Caco-2 (cell line): ENCODE data around the gene TMX1. TPM values are rescaled to one million over a fixed set of nuclear protein-coding genes. Genes with fewer than 3 reads are reported as not detected.

Experiments used
- BruUV-seq: library from RNA; stranded (reverse); fragments of 400-500 nt; replicated peaks from 2 replicates; lab custom pipeline; 2021; lab: Mats Ljungman, UMichigan
- CTCF ChIA-PET: fragments of 300-600 bp; sonication (Branson Sonifier 250); formaldehyde crosslinking; loops from one replicate; lab custom pipeline; 2022; ENCODE audit warnings: antibody characterized with exemption; lab: Charles Lee
- POLR2A ChIA-PET: fragments of 300-600 bp; sonication (Branson Sonifier 250); formaldehyde crosslinking; loops from one replicate; lab custom pipeline; 2022; ENCODE audit warnings: antibody characterized with exemption; lab: Charles Lee
- DNase-seq, 2 experiments: peaks; one replicate each; pipeline versions ENCODE4 v3.0.0 to v3.0.0-alpha.2; 2020 to 2022
- H3K27me3 ChIP-seq: replicated peaks from 2 replicates; pipeline ENCODE4 v1.6.0; 2011; ENCODE audit warnings: low read length; ENCODE audit not compliant: control insufficient read depth, insufficient read depth
- H3K36me3 ChIP-seq: 2 replicates; pipeline ENCODE4 v1.5.1; 2011; ENCODE audit warnings: low read length; ENCODE audit not compliant: control insufficient read depth, insufficient read depth
- H3K4me1 ChIP-seq: fragments of 250-450 bp; sonication (Bioruptor Pico); 2 replicates; pipeline ENCODE4 v1.5.1; 2020; ENCODE audit warnings: mild to moderate bottlenecking
- H3K4me3 ChIP-seq: 2 replicates; pipeline ENCODE4 v1.5.1; 2011; ENCODE audit warnings: low read depth, mild to moderate bottlenecking, control low read depth, low read length
- H3K9me3 ChIP-seq: fragments of 250-450 bp; sonication (Bioruptor Pico); 2 replicates; pipeline ENCODE4 v1.5.1; 2020; ENCODE audit warnings: mild to moderate bottlenecking, moderate library complexity
- H3K27ac Mint-ChIP-seq: one replicate; pipeline ENCODE4 v1.8.0; 2022; ENCODE audit warnings: mixed read lengths; ENCODE audit not compliant: unreplicated experiment
- H3K27me3 Mint-ChIP-seq: one replicate; pipeline ENCODE4 v1.8.0; 2022; ENCODE audit warnings: mixed read lengths; ENCODE audit not compliant: insufficient read depth, unreplicated experiment
- H3K36me3 Mint-ChIP-seq: one replicate; pipeline ENCODE4 v1.8.0; 2022; ENCODE audit warnings: mild to moderate bottlenecking, mixed read lengths; ENCODE audit not compliant: insufficient read depth, unreplicated experiment
- H3K4me1 Mint-ChIP-seq: one replicate; pipeline ENCODE4 v1.8.0; 2022; ENCODE audit warnings: low read depth, mixed read lengths; ENCODE audit not compliant: unreplicated experiment
- H3K4me3 Mint-ChIP-seq: one replicate; pipeline ENCODE4 v1.8.0; 2022; ENCODE audit warnings: mild to moderate bottlenecking, moderate library complexity, mixed read lengths; ENCODE audit not compliant: unreplicated experiment
- H3K9me3 Mint-ChIP-seq: one replicate; pipeline ENCODE4 v1.8.0; 2022; ENCODE audit warnings: mixed read lengths; ENCODE audit not compliant: unreplicated experiment
- CTCF ChIP-seq, 2 experiments: fragments of 200-600 bp in 1 of 2; IDR thresholded peaks; 1 replicate in 1 of 2; 2 replicates in 1 of 2; pipeline versions ENCODE4 v1.5.1 to v1.8.0; 2011 to 2022; ENCODE audit warnings: antibody characterized with exemption in 1 of 2, control low read depth in 1 of 2, inconsistent platforms in 1 of 2, low read depth in 1 of 2, low read length in 1 of 2, mild to moderate bottlenecking in 1 of 2, moderate library complexity in 1 of 2; ENCODE audit not compliant: insufficient read depth in 1 of 2, severe bottlenecking in 1 of 2, unreplicated experiment in 1 of 2
- intact Hi-C: fragments of 100-400 bp; cut with micrococcal nuclease; formaldehyde crosslinking; loops from one replicate; pipeline ENCODE4 v1.10.0; 2022; ENCODE audit not compliant: unreplicated experiment
- total RNA-seq: library from RNA; stranded (reverse); gene quantifications from 2 replicates; pipeline ENCODE4 v1.2.3, GENCODE V29; 2022

TMX1 gene
- total RNA-seq, 1 experiment from 2014 or later: 44.7 TPM

- CTCF ChIA-PET: no interaction called here
- Mint-ChIP-seq H3K4me3 (no peak overlapping the region), H3K27ac (no peak overlapping the region)
Measured at GRCh38 chr14:51276605-51277004, 36.6 kb downstream of the TMX1 start.

GRCh38 chr14:51277753-51278415 lies 37.8 kb downstream of the TMX1 start:
- H3K4me1 ChIP-seq: no peaks in the 10 kb centered on the region
- no TSS peak for BruUV-seq
- Mint-ChIP-seq H3K27me3 (no peaks in the 10 kb centered on the region), H3K4me1 (no peaks in the 10 kb centered on the region), H3K9me3 (no peaks in the 10 kb centered on the region), H3K4me3 (no peak overlapping the region), H3K27ac (no peak overlapping the region), H3K36me3 (peaks cover 6% of the 10 kb centered on the region)
- TF ChIP-seq CTCF (IDR thresholded peaks at IDR 0.05; ENCODE audit: insufficient read depth in 1 of 2, low read depth in 1 of 2, low read length in 1 of 2, severe bottlenecking in 1 of 2, unreplicated experiment in 1 of 2): no peak
- intact Hi-C loops: no loop called here
- ChIA-PET CTCF (no interaction called here), POLR2A (no interaction called here)
- no peaks in the 10 kb centered on the region for H3K36me3 ChIP-seq
- H3K9me3 ChIP-seq: no peaks in the 10 kb centered on the region
- H3K4me3 ChIP-seq: no peak overlapping the region
- DNase-seq: no peak
- H3K27me3 ChIP-seq: no peaks in the 10 kb centered on the region

More at GRCh38 chr14:51276605-51277004, 36.6 kb downstream of the TMX1 start:
- Mint-ChIP-seq H3K4me1 (no peaks in the 10 kb centered on the region), H3K27me3 (no peaks in the 10 kb centered on the region), H3K9me3 (no peaks in the 10 kb centered on the region), H3K36me3 (peaks cover 6% of the 10 kb centered on the region)
- no peaks in the 10 kb centered on the region for H3K36me3 ChIP-seq
- H3K4me1 ChIP-seq: no peaks in the 10 kb centered on the region
- no peaks in the 10 kb centered on the region for H3K9me3 ChIP-seq
- no peak for TF ChIP-seq CTCF (IDR thresholded peaks at IDR 0.05; ENCODE audit: insufficient read depth in 1 of 2, low read depth in 1 of 2, low read length in 1 of 2, severe bottlenecking in 1 of 2, unreplicated experiment in 1 of 2)
- DNase-seq: no peak
- POLR2A ChIA-PET: no interaction called here
- no peaks in the 10 kb centered on the region for H3K27me3 ChIP-seq
- H3K4me3 ChIP-seq: no peak overlapping the region
- no TSS peak for BruUV-seq
- intact Hi-C loops: no loop called here

GRCh38 chr14:51282517-51282916 lies 42.5 kb downstream of the TMX1 start:
- Histone ChIP-seq H3K36me3 (no peaks in the 10 kb centered on the region), H3K27me3 (no peaks in the 10 kb centered on the region), H3K4me3 (no peak overlapping the region), H3K4me1 (no peaks in the 10 kb centered on the region), H3K9me3 (no peaks in the 10 kb centered on the region)
- Mint-ChIP-seq H3K27ac (no peak overlapping the region), H3K36me3 (no peaks in the 10 kb centered on the region), H3K4me3 (no peak overlapping the region), H3K4me1 (no peaks in the 10 kb centered on the region), H3K9me3 (no peaks in the 10 kb centered on the region), H3K27me3 (no peaks in the 10 kb centered on the region)
- intact Hi-C loops: loop anchor here (10.0 kb wide), 2 partner anchors 242 to 272 kb away; no protein-coding TSS in a partner anchor
- ChIA-PET POLR2A (no interaction called here), CTCF (interaction anchor here (1.3 to 2.3 kb wide), 4 partner anchors 11 to 497 kb away, joined by 4 to 24 read pairs (median 15); partner anchors contain the start of gene FRMD6)
- BruUV-seq: no TSS peak
- TF ChIP-seq CTCF (IDR thresholded peaks at IDR 0.05; ENCODE audit: insufficient read depth in 1 of 2, low read depth in 1 of 2, low read length in 1 of 2, severe bottlenecking in 1 of 2, unreplicated experiment in 1 of 2): no peak
- DNase-seq: no peak
